Activated CD4-positive, alpha-beta memory T cell treated with anti-CD3 and anti-CD28 coated beads, Interleukin-2, amount 10 ng/mL, durations not matched to agents 7 days and 5 days (primary cell): ENCODE data around the gene RIPPLY2. TPM values are rescaled to one million over a fixed set of nuclear protein-coding genes. Genes with fewer than 3 reads are reported as not detected.
"Not testable (repeated sequence)": the region's sequence is repeated elsewhere in the genome, so short reads cannot be mapped to it uniquely, and the experiment has no call there.

Experiments used
- CTCF ChIA-PET: fragments of 350-600 bp; sonication (Branson Sonifier 250); formaldehyde crosslinking; loops from one replicate; lab custom pipeline; 2021; ENCODE audit warnings: antibody characterized with exemption, inconsistent platforms; lab: Charles Lee
- POLR2A ChIA-PET: fragments of 350-600 bp; sonication (Branson Sonifier 250); formaldehyde crosslinking; loops from one replicate; lab custom pipeline; 2021; ENCODE audit warnings: antibody characterized with exemption; lab: Charles Lee
- DNase-seq: peaks from one replicate; pipeline ENCODE4 v3.0.0-alpha.2; 2020
- H3K27ac Mint-ChIP-seq: one replicate; pipeline ENCODE4 v1.8.0; 2021; ENCODE audit warnings: mild to moderate bottlenecking, mixed read lengths
- H3K27me3 Mint-ChIP-seq: one replicate; pipeline ENCODE4 v1.8.0; 2021; ENCODE audit warnings: mixed read lengths
- H3K36me3 Mint-ChIP-seq: one replicate; pipeline ENCODE4 v1.8.0; 2021; ENCODE audit warnings: low read depth, mixed read lengths
- H3K4me1 Mint-ChIP-seq: one replicate; pipeline ENCODE4 v1.8.0; 2021; ENCODE audit warnings: mixed read lengths
- H3K4me3 Mint-ChIP-seq: one replicate; pipeline ENCODE4 v1.8.0; 2021; ENCODE audit warnings: mild to moderate bottlenecking, mixed read lengths
- H3K9me3 Mint-ChIP-seq: one replicate; pipeline ENCODE4 v1.8.0; 2021; ENCODE audit warnings: mixed read lengths
- total RNA-seq, 2 experiments: library from RNA; stranded (reverse); gene quantifications; one replicate each; pipeline ENCODE4 v1.2.3, GENCODE V29; 2021

Gene RIPPLY2, protein sequence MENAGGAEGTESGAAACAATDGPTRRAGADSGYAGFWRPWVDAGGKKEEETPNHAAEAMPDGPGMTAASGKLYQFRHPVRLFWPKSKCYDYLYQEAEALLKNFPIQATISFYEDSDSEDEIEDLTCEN
- not detected for total RNA-seq

GRCh38 chr6:83853178-83854000, at the start of gene RIPPLY2:
TSS of gene RIPPLY2 (plus strand) at chr6:83853360. CDS start at chr6:83853417, 57 bp downstream.
- no peak for DNase-seq
- ChIA-PET CTCF (no interaction called here), POLR2A (no interaction called here)
- Mint-ChIP-seq H3K36me3 (no peaks in the 10 kb centered on the region), H3K4me3 (peak within 1 kb of the TSS; percentile 26), H3K27ac (no peak within 1 kb of the TSS), H3K4me1 (peaks cover 8% of the 10 kb centered on the region), H3K27me3 (peaks cover 60% of the 10 kb centered on the region), H3K9me3 (no peaks in the 10 kb centered on the region)

- H3K27me3 Mint-ChIP-seq, H3K4me1 Mint-ChIP-seq, H3K4me3 Mint-ChIP-seq, DNase-seq, H3K36me3 Mint-ChIP-seq, H3K27ac Mint-ChIP-seq, CTCF ChIA-PET, H3K9me3 Mint-ChIP-seq, POLR2A ChIA-PET: not testable (repeated sequence)
These were observed 49.7 kb upstream of the RIPPLY2 start for GRCh38 chr6:83803492-83803891.

GRCh38 chr6:83804886-83805285, 48.3 kb upstream of the RIPPLY2 start:
- no peaks in the 10 kb centered on the region for H3K36me3 Mint-ChIP-seq
- POLR2A ChIA-PET, result no interaction called here
- H3K27ac Mint-ChIP-seq, result no peak overlapping the region
- no peak overlapping the region for H3K4me3 Mint-ChIP-seq
- no peaks in the 10 kb centered on the region for H3K9me3 Mint-ChIP-seq
- H3K4me1 Mint-ChIP-seq, result no peaks in the 10 kb centered on the region
- CTCF ChIA-PET, result no interaction called here
- no peak for DNase-seq
- no peaks in the 10 kb centered on the region for H3K27me3 Mint-ChIP-seq

DNA sequence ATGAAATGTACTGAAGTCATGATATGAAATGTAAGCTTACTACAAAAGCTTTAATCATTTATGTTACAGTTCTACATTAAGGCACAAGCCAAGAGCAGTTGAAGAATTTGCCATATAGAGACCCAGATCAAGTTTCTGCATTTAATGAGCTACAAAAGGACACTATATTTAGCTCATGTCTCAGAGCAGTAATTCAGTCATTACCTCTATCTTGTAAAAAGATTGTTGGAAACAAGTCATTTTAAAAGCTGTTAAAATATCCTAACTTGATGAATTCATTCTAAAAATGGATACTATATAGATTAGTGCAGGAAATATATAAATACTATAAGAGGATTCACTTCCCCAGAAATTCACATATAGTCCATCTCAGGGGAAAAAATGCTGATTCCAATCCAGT, 45.2 kb upstream of the RIPPLY2 start:
- Mint-ChIP-seq H3K4me1 (no peaks in the 10 kb centered on the region), H3K4me3 (no peak overlapping the region), H3K27me3 (no peaks in the 10 kb centered on the region), H3K27ac (no peak overlapping the region), H3K36me3 (no peaks in the 10 kb centered on the region), H3K9me3 (no peaks in the 10 kb centered on the region)
- ChIA-PET CTCF (no interaction called here), POLR2A (no interaction called here)
- no peak for DNase-seq

GRCh38 chr6:83808926-83809325, 44.2 kb upstream of the RIPPLY2 start:
- no peak for DNase-seq
- Mint-ChIP-seq H3K27me3 (no peaks in the 10 kb centered on the region), H3K27ac (no peak overlapping the region), H3K4me1 (no peaks in the 10 kb centered on the region), H3K36me3 (no peaks in the 10 kb centered on the region), H3K9me3 (no peaks in the 10 kb centered on the region), H3K4me3 (no peak overlapping the region)
- ChIA-PET CTCF (no interaction called here), POLR2A (no interaction called here)

DNA sequence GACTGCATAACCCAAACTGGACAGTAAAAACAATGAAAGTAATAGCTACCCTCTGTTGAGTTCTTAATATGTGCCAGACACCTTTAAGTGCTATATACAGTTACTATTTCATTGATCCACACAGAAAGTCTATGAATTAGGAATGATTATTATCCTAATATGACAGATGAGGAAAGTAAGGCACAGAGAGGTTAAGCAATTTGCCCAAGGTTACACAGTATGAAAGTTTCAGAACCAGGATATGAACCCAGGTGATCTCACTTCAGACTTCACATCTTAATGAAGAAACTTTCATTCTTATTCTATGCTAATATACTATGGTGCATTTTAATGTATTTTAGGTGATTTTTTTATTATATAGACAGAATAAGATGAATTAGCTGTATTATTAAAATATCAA, 40.6 kb upstream of the RIPPLY2 start:
- Mint-ChIP-seq H3K9me3 (no peaks in the 10 kb centered on the region), H3K36me3 (no peaks in the 10 kb centered on the region), H3K27ac (no peak overlapping the region), H3K27me3 (no peaks in the 10 kb centered on the region), H3K4me1 (no peaks in the 10 kb centered on the region), H3K4me3 (no peak overlapping the region)
- CTCF ChIA-PET, result no interaction called here
- POLR2A ChIA-PET, result no interaction called here
- DNase-seq, result no peak

- DNase-seq, result no peak
- Mint-ChIP-seq H3K9me3 (no peaks in the 10 kb centered on the region), H3K36me3 (no peaks in the 10 kb centered on the region), H3K27ac (no peak overlapping the region), H3K4me1 (no peaks in the 10 kb centered on the region), H3K27me3 (no peaks in the 10 kb centered on the region), H3K4me3 (no peak overlapping the region)
- ChIA-PET POLR2A (no interaction called here), CTCF (no interaction called here)
These were observed 37.4 kb upstream of the RIPPLY2 start for GRCh38 chr6:83815631-83816272.

- ChIA-PET POLR2A (no interaction called here), CTCF (no interaction called here)
- Mint-ChIP-seq H3K36me3 (no peaks in the 10 kb centered on the region), H3K4me1 (no peaks in the 10 kb centered on the region), H3K9me3 (no peaks in the 10 kb centered on the region), H3K27me3 (no peaks in the 10 kb centered on the region), H3K27ac (no peak overlapping the region), H3K4me3 (no peak overlapping the region)
- DNase-seq, result no peak
These were observed 30.5 kb upstream of the RIPPLY2 start for GRCh38 chr6:83822629-83823169.

DNA sequence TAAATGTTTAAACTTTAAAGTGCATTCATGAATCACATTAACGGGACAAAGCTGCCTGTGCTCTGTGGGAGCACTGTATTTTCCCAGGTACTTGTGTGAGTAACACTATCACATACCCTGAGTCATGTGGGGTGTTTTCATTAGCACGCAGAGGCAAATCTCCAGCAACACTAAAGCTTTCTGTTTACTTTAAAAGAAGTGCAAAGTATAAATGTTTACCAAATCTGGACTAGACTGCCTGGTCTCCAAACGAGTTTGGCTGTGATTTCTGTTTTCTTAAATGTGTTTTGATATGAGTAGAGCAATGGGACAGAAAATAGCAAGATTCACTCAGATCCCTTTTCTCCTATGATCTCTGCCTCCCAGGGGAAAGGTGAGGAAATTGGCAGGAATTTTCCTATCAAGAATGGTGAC, 28.8 kb upstream of the RIPPLY2 start:
- DNase-seq, result no peak
- H3K4me3 Mint-ChIP-seq, result no peak overlapping the region
- no peaks in the 10 kb centered on the region for H3K4me1 Mint-ChIP-seq
- H3K36me3 Mint-ChIP-seq, result no peaks in the 10 kb centered on the region
- H3K9me3 Mint-ChIP-seq, result no peaks in the 10 kb centered on the region
- POLR2A ChIA-PET, result no interaction called here
- H3K27me3 Mint-ChIP-seq, result no peaks in the 10 kb centered on the region
- CTCF ChIA-PET, result no interaction called here
- H3K27ac Mint-ChIP-seq, result no peak overlapping the region

DNA sequence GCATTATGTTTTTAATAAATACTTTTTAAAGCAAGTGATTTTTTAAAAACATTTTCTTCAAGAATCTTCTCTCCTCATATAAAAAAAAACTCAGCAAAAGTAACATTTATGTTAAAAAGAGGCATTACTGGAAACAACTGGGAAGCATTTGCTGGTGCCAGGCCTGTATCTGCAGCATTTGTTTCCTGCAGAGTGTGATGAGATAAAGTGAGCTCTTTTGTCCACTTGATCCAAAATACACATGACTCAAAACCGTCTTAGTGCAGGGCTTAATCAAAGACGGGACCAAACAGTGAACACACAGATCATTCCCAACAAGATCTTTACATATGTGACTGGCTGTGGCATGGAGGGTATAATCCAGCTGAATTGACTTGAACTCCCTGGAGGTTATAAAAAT, 28.3 kb upstream of the RIPPLY2 start:
- H3K9me3 Mint-ChIP-seq, result no peaks in the 10 kb centered on the region
- DNase-seq, result no peak
- H3K27me3 Mint-ChIP-seq, result no peaks in the 10 kb centered on the region
- POLR2A ChIA-PET, result no interaction called here
- no peak overlapping the region for H3K4me3 Mint-ChIP-seq
- H3K4me1 Mint-ChIP-seq, result no peaks in the 10 kb centered on the region
- H3K27ac Mint-ChIP-seq, result no peak overlapping the region
- H3K36me3 Mint-ChIP-seq, result no peaks in the 10 kb centered on the region
- CTCF ChIA-PET, result no interaction called here

DNA sequence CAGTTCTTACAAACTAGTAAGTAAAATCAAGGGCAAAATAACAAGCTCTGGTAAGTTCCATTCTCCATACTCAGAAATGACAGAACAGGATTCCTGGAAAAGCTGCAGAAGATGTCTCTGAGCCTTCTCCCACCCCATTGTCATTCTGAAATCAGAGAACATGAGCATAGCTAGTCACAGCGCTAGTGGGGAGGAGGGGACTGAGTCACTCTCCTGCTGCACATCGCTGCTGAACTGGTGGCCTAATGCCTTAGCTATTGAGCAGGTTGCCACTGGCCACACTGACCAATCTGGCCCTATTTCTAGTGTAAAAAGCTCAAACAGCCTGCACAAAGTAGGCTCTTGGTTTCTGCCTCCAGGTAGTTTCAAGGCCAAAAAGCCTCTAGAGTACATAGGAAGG, 26.1 kb upstream of the RIPPLY2 start:
- H3K4me1 Mint-ChIP-seq, result no peaks in the 10 kb centered on the region
- no peaks in the 10 kb centered on the region for H3K9me3 Mint-ChIP-seq
- no peaks in the 10 kb centered on the region for H3K36me3 Mint-ChIP-seq
- ChIA-PET POLR2A (no interaction called here), CTCF (no interaction called here)
- no peak for DNase-seq
- H3K4me3 Mint-ChIP-seq, result no peak overlapping the region
- peaks cover 2% of the 10 kb centered on the region for H3K27me3 Mint-ChIP-seq
- H3K27ac Mint-ChIP-seq, result no peak overlapping the region

GRCh38 chr6:83838727-83839126, 14.4 kb upstream of the RIPPLY2 start:
- POLR2A ChIA-PET, result no interaction called here
- H3K4me3 Mint-ChIP-seq, result no peak overlapping the region

DNA sequence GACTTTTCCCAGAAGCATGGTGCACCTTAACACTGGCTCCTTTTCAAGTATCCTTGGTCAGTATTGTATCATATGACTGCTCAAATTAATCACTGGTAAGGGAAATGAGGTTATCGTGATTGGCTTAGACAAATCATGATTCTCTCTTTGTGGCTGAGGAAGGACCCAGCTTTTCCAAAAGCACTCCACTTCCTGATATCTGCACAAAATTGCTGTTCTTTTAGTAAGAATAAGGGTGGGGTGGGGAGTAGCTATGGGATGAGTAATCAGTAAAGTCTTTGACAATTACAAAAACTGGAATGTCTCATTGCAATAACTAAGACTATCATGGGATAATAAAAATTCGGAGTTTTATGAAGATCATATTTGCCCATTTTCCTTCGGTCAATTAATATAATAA, 9.0 kb upstream of the RIPPLY2 start:
- peaks cover 21% of the 10 kb centered on the region for H3K27me3 Mint-ChIP-seq
- H3K36me3 Mint-ChIP-seq, result no peaks in the 10 kb centered on the region
- ChIA-PET CTCF (no interaction called here), POLR2A (no interaction called here)
- no peak for DNase-seq
- H3K27ac Mint-ChIP-seq, result no peak overlapping the region
- H3K4me1 Mint-ChIP-seq, result no peaks in the 10 kb centered on the region
- H3K4me3 Mint-ChIP-seq, result no peak overlapping the region
- H3K9me3 Mint-ChIP-seq, result no peaks in the 10 kb centered on the region

More at GRCh38 chr6:83838727-83839126, 14.4 kb upstream of the RIPPLY2 start:
- peaks cover 7% of the 10 kb centered on the region for H3K27me3 Mint-ChIP-seq
- no peaks in the 10 kb centered on the region for H3K36me3 Mint-ChIP-seq
- H3K27ac Mint-ChIP-seq, result no peak overlapping the region
- CTCF ChIA-PET, result no interaction called here
- no peak for DNase-seq
- no peaks in the 10 kb centered on the region for H3K4me1 Mint-ChIP-seq
- H3K9me3 Mint-ChIP-seq, result no peaks in the 10 kb centered on the region
